Activated naive CD4-positive, alpha-beta T cell treated with anti-CD3 and anti-CD28 coated beads for 36 hours (primary cell): ENCODE data around the gene CHD3. TPM values are rescaled to one million over a fixed set of nuclear protein-coding genes. Genes with fewer than 3 reads are reported as not detected.

Experiments
- CTCF ChIA-PET: fragments of 350-600 bp; sonication (Branson Sonifier 250); formaldehyde crosslinking; loops from one replicate; lab custom pipeline; 2021; ENCODE audit warnings: antibody characterized with exemption; lab: Charles Lee
- DNase-seq: peaks from one replicate; pipeline ENCODE4 v3.0.0-alpha.2; 2020
- H3K27ac Mint-ChIP-seq: one replicate; pipeline ENCODE4 v1.8.0; 2021; ENCODE audit warnings: mild to moderate bottlenecking, mixed read lengths
- H3K27me3 Mint-ChIP-seq: one replicate; pipeline ENCODE4 v1.8.0; 2021; ENCODE audit warnings: low read depth, mixed read lengths
- H3K36me3 Mint-ChIP-seq: one replicate; pipeline ENCODE4 v1.8.0; 2021; ENCODE audit warnings: low read depth, mixed read lengths
- H3K4me1 Mint-ChIP-seq: one replicate; pipeline ENCODE4 v1.8.0; 2021; ENCODE audit warnings: low read depth, mixed read lengths
- H3K4me3 Mint-ChIP-seq: one replicate; pipeline ENCODE4 v1.8.0; 2021; ENCODE audit warnings: mild to moderate bottlenecking, moderate library complexity, mixed read lengths
- H3K9me3 Mint-ChIP-seq: one replicate; pipeline ENCODE4 v1.8.0; 2021; ENCODE audit warnings: mixed read lengths
- intact Hi-C: fragments of 100-400 bp; cut with micrococcal nuclease; formaldehyde crosslinking; loops from one replicate; pipeline ENCODE4 v1.15.1; 2023
- total RNA-seq, 2 experiments: library from RNA; stranded (reverse); gene quantifications; one replicate each; pipeline ENCODE4 v1.2.3, GENCODE V29; 2021

CHD3 gene
- 100 to 1,000 TPM; 180 to 185 TPM for total RNA-seq

DNA sequence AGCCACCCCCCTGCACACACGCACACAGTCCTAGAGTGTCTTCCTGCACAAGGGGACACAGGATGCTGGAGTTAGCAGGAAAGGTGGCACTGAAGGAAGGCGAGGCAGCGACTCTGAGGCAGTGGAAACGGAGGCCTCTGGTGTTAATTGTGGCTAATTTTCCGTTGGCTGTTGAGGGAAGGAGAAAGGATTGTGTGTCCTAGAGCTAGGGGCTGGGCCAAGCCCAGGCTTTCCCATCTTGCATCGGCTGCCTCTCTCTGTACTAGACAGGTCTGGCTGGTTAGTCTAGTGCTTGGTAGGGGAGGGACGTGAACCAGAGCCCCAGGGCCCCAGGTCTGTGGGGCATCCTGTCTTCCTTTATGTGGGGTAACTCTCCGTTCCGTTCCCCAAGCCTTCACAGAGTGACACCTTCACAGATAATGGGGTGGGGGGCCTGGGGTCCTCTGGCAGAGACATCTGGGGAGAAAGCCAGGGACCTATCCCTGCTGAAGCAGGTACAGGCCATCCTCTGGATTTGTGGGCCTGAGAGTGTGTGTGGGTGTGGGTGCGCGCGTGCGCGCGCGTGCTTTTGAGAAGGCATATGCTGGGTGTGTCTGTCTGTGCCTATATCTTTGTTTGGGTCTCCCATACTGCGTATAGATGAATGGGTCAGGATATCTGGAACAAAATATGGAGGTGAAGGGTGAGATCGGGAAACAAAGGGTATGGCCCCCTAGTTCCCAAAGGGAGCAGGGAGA lies at the start of gene CHD3:
Gene CHD3, plus strand, starts transcription at position 606 of the 737 bp plus-strand sequence. CDS start 212 bp downstream, outside the sequence.
- DNase-seq = peak; percentile 61
- Mint-ChIP-seq H3K36me3 (peaks cover 28% of the 10 kb centered on the region), H3K9me3 (no peaks in the 10 kb centered on the region), H3K27ac (no peak within 1 kb of the TSS), H3K4me3 (no peak within 1 kb of the TSS), H3K4me1 (peaks cover 5% of the 10 kb centered on the region), H3K27me3 (no peaks in the 10 kb centered on the region)
- CTCF ChIA-PET = interaction anchor here (1.2 to 1.5 kb wide), 2 partner anchors 25 to 27 kb away, joined by 4 read pairs; no protein-coding TSS in a partner anchor
- intact Hi-C loops = loop anchor here (5.0 kb wide), 1 partner anchor 299 kb away; no protein-coding TSS in a partner anchor

DNA sequence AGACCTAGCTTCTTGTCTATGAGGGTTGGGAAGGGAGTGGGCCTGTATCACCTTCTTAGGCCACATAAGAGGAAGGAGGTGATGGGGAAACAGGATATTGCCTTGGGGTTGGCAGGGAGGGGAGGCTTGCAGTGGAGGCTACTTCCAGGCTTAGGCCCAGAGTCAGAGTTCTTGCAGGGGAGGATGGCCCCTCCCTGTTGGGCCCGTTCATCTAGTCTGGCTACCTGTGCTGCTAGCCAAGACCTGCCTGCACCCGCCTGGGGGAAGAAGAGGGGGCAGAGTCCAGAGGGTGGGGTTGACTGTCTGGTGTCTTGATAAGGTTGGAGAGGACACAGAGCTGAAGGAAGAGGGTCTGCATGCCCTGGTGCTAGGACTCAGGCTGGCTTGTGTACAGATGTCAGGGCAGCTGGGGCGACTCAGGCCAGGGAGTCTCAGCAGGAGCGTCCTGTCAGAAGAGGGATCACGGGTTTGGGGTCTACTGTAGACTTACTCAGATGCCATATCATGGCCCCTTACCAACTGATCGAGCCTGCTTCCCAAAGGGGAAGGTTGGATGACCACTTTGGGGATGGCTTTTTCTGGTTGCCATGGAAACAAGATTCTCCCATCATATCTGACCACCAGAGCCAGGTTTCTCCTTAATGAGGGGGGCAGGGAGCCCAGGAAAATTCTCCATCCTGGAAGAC lies 49.3 kb upstream of the CHD3 start:
- Mint-ChIP-seq H3K9me3 (no peaks in the 10 kb centered on the region), H3K27ac (peak overlapping the region; percentile 88), H3K27me3 (no peaks in the 10 kb centered on the region), H3K4me1 (peaks cover 50% of the 10 kb centered on the region), H3K36me3 (peaks cover 3% of the 10 kb centered on the region), H3K4me3 (peak overlapping the region; percentile 59)
- CTCF ChIA-PET = interaction anchor here (0.6 to 1.3 kb wide), 3 partner anchors 16 to 95 kb away, joined by 3 to 4 read pairs (median 3); no protein-coding TSS in a partner anchor
- intact Hi-C loops = loop anchor here (10.0 kb wide), 1 partner anchor 445 kb away; the partner anchor contains the start of gene RANGRF
- peak; percentile 23 for DNase-seq

DNA sequence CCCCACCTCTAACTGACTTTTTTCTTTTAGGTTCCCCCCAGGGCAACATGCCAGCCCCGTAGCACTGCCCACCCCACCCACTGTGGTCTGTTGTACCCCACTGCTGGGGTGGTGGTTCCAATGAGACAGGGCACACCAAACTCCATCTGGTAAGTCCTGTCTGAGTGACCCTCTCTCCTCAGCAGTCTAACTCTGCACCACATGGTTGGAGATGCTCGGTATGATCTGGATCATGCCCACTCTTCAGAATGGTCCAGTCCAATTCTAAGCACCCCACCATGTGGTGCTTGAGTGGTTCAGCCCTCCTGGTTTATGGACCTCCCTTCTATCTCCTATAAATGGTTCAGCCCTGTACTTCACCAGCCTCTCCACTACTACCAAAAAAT lies 48.7 kb upstream of the CHD3 start:
- peak; percentile 48 for DNase-seq
- H3K9me3 Mint-ChIP-seq = no peaks in the 10 kb centered on the region
- peak overlapping the region; percentile 82 for H3K27ac Mint-ChIP-seq
- CTCF ChIA-PET = interaction anchor here (0.7 to 1.4 kb wide), 4 partner anchors 15 to 588 kb away, joined by 3 to 4 read pairs (median 4); partner anchors contain the start of gene CTDNEP1
- H3K4me1 Mint-ChIP-seq = peaks cover 50% of the 10 kb centered on the region
- H3K4me3 Mint-ChIP-seq = peak overlapping the region; percentile 17
- H3K36me3 Mint-ChIP-seq = peaks cover 3% of the 10 kb centered on the region
- H3K27me3 Mint-ChIP-seq = no peaks in the 10 kb centered on the region
- intact Hi-C loops = loop anchor here (5.0 to 10.0 kb wide), 9 partner anchors 223 to 603 kb away; partner anchors contain the start of genes ACAP1, CTDNEP1, EIF5A and ELP5

DNA sequence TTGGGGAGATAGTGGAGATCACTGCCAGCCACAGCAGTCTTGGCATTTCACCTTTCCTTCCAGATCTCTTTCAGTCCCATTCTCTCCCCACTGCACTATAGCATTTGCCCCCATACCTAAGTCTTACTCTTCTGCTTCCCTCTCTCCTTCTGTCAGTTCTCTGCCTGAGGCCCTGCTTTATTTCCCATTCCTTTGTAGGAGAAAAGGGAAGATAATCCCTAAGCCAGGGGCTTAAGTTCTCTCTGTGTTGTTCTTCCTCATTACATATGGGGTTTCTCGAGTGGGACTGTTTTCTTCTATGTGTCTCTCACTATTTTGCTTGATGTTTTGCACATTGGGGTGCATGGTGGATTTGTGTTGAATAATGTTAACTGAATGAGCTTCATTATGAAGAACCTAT lies 48.1 kb upstream of the CHD3 start:
- H3K27me3 Mint-ChIP-seq = no peaks in the 10 kb centered on the region
- CTCF ChIA-PET = interaction anchor here (0.7 to 1.4 kb wide), 8 partner anchors 11 to 589 kb away, joined by 3 to 6 read pairs (median 4); partner anchors contain the start of genes CTDNEP1 and NAA38
- H3K9me3 Mint-ChIP-seq = no peaks in the 10 kb centered on the region
- DNase-seq = no peak
- intact Hi-C loops = loop anchor here (5.0 to 10.0 kb wide), 8 partner anchors 223 to 603 kb away; partner anchors contain the start of genes ACAP1, CTDNEP1, EIF5A and ELP5
- peaks cover 5% of the 10 kb centered on the region for H3K36me3 Mint-ChIP-seq
- peaks cover 50% of the 10 kb centered on the region for H3K4me1 Mint-ChIP-seq
- peak overlapping the region; percentile 89 for H3K4me3 Mint-ChIP-seq
- H3K27ac Mint-ChIP-seq = peak overlapping the region; percentile 82

DNA sequence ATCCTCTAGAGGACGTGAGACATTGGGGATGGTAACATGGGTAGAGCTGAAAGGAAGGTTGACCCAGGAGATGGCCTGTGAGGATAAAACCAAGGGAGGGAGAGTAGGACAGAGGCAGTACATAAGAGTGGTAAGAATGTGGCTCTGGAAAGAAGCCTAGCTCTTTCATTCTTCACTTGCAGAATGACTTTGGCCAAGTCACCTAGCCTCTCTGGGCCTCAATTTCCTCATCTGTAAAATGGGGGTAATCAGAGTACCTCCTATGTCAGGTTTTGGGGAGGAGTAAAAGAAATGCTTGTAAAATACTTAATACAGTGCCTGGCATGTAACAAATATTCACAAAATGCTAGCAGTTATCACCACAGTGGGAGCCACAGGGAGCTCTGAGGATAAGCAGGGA lies 47.7 kb upstream of the CHD3 start:
- no peak for DNase-seq
- peaks cover 7% of the 10 kb centered on the region for H3K36me3 Mint-ChIP-seq
- H3K27ac Mint-ChIP-seq = peak overlapping the region; percentile 82
- H3K4me1 Mint-ChIP-seq = peaks cover 53% of the 10 kb centered on the region
- intact Hi-C loops = loop anchor here (5.0 to 10.0 kb wide), 8 partner anchors 224 to 604 kb away; partner anchors contain the start of genes ACAP1, CTDNEP1, EIF5A and ELP5
- no peaks in the 10 kb centered on the region for H3K9me3 Mint-ChIP-seq
- peak overlapping the region; percentile 89 for H3K4me3 Mint-ChIP-seq
- no peaks in the 10 kb centered on the region for H3K27me3 Mint-ChIP-seq
- CTCF ChIA-PET = interaction anchor here (0.8 to 1.4 kb wide), 8 partner anchors 11 to 148 kb away, joined by 3 to 6 read pairs (median 4); partner anchors contain the start of gene NAA38

DNA sequence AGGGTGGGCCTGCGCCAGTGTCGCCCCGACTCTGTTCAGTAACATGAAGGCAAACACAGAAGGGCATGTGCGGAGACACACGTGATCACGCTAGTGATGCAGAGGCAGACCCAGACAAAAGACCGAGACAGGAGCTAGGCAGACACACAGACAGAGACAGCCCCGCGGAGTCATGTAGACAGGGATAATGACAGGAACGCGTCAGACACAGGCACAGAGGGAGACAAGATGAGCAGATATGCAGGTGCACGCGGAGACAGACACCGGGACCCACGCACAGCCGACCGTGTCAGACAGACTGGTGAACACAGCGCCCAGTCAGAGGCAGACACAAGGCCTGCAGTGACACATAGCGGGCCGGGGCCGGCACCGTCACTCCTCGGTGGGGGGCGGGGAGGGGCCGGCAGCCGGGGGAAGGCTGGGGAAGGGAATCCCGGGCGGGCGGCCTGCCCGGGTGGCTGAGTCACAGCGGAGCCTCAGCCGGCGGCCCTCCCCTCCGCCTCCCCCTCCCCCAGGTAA lies 47.1 kb upstream of the CHD3 start:
- peak overlapping the region; percentile 99 for H3K27ac Mint-ChIP-seq
- H3K4me3 Mint-ChIP-seq = peak overlapping the region; percentile 89
- H3K9me3 Mint-ChIP-seq = no peaks in the 10 kb centered on the region
- peak; percentile 95 for DNase-seq
- CTCF ChIA-PET = interaction anchor here (0.8 to 2.3 kb wide), 7 partner anchors 10 to 149 kb away, joined by 3 to 9 read pairs (median 4); partner anchors contain the start of gene NAA38
- peaks cover 9% of the 10 kb centered on the region for H3K36me3 Mint-ChIP-seq
- intact Hi-C loops = loop anchor here (5.0 to 10.0 kb wide), 8 partner anchors 224 to 604 kb away; partner anchors contain the start of genes ACAP1, CTDNEP1, EIF5A and ELP5
- H3K27me3 Mint-ChIP-seq = no peaks in the 10 kb centered on the region
- peaks cover 55% of the 10 kb centered on the region for H3K4me1 Mint-ChIP-seq

DNA sequence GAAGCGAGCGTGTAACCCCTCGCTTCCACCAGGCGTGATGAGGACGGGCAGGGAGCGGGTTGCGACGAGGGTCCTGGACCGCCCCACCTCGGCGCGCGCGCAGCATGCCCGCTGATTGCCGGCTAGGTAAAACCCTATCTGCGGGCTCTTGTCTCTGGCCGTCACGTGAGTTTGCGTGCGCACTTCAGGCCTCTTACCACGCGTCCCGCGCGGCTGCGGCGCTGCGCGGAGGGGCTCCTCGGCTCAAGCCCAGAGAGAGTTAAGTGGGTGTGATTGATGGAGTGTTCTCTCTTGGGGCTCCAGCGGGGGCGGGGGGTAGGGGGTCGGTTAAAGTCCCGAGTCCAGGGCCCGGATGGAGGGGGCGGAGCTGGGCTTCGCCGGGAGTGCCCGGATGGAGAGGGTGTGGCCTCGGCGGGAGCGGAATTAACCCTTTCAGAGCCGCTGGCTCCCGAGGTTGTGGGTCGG lies 46.6 kb upstream of the CHD3 start:
- H3K27ac Mint-ChIP-seq = peak overlapping the region; percentile 99
- intact Hi-C loops = loop anchor here (1.0 to 10.0 kb wide), 17 partner anchors 9 to 605 kb away; partner anchors contain the start of genes ACAP1, ALOXE3, CTC1 and CTDNEP1
- H3K4me3 Mint-ChIP-seq = peak overlapping the region; percentile 89

DNA sequence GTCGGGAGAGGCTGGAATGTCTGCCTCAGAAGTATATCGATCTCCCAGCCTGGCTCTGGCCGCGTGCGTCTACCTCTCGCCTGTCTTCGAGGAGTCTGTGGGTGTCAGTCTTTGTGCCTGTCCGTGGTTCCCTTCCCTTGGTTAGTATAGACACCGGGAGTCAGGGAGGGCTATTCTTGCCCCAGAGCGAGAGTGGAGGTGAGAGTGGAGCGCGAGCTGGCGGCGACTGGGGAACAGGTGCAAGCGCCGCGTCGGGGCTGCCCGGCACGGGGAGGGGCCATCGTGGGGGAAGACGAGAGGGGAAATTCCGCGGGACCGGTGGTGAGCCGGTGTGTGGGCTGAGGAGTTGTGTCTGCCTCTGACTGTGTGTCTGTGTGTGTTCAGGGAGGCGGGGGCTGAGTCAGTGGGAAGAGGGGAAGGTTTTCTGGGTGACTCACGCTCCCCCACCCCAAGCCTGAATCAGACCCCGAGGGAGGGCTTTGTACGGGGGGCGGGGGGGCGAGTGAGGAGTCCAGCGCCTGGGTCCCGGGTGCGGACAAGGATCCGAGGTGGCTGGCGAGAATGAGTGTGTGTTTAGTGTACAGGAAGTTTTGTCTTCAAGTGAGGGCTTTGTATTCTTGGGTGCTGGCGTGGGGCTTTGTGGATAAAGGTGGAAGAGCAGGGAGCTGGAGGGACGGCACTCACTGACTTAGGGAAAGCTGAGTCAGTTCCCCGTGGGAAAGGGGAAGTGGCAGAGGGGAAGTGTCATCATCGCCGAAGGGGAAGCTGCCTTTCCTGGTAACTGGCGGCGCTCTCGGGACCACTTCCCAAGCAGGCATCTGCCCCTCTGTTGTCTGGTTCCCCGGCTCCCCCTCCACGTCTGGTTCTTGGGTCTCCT lies 46.0 kb upstream of the CHD3 start:
- Mint-ChIP-seq H3K36me3 (peaks cover 12% of the 10 kb centered on the region), H3K27ac (peak overlapping the region; percentile 99), H3K9me3 (no peaks in the 10 kb centered on the region), H3K27me3 (no peaks in the 10 kb centered on the region), H3K4me3 (peak overlapping the region; percentile 89), H3K4me1 (peaks cover 53% of the 10 kb centered on the region)
- intact Hi-C loops = loop anchor here (1.0 to 10.0 kb wide), 17 partner anchors 9 to 605 kb away; partner anchors contain the start of genes ACAP1, ALOXE3, CTC1 and CTDNEP1
- DNase-seq = peak; percentile 96
- CTCF ChIA-PET = interaction anchor here (0.8 to 2.3 kb wide), 4 partner anchors 8 to 148 kb away, joined by 3 to 9 read pairs (median 3); no protein-coding TSS in a partner anchor

More for the DNA sequence above, 46.6 kb upstream of the CHD3 start:
- CTCF ChIA-PET = interaction anchor here (0.8 to 2.3 kb wide), 4 partner anchors 9 to 148 kb away, joined by 3 to 9 read pairs (median 4); no protein-coding TSS in a partner anchor
- peak; percentile 84 for DNase-seq
- Mint-ChIP-seq H3K9me3 (no peaks in the 10 kb centered on the region), H3K36me3 (peaks cover 11% of the 10 kb centered on the region), H3K4me1 (peaks cover 55% of the 10 kb centered on the region), H3K27me3 (no peaks in the 10 kb centered on the region)

DNA sequence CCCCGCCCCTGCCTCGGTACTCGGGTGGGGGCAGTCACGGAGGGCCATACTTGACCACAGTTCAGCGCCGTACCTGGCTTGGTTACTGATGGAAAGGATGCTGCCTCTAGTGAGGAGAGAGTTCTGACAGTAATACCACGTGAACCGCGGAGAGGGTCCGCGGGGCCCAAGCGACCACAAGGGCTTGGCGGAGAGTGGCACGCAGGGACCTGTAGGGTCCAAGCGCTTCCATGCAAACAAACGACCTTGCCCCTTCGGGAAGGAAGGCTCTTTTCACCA lies 45.4 kb upstream of the CHD3 start:
- intact Hi-C loops = loop anchor here (2.0 to 10.0 kb wide), 14 partner anchors 156 to 606 kb away; partner anchors contain the start of genes ACAP1, ALOXE3, CTC1 and CTDNEP1

DNA sequence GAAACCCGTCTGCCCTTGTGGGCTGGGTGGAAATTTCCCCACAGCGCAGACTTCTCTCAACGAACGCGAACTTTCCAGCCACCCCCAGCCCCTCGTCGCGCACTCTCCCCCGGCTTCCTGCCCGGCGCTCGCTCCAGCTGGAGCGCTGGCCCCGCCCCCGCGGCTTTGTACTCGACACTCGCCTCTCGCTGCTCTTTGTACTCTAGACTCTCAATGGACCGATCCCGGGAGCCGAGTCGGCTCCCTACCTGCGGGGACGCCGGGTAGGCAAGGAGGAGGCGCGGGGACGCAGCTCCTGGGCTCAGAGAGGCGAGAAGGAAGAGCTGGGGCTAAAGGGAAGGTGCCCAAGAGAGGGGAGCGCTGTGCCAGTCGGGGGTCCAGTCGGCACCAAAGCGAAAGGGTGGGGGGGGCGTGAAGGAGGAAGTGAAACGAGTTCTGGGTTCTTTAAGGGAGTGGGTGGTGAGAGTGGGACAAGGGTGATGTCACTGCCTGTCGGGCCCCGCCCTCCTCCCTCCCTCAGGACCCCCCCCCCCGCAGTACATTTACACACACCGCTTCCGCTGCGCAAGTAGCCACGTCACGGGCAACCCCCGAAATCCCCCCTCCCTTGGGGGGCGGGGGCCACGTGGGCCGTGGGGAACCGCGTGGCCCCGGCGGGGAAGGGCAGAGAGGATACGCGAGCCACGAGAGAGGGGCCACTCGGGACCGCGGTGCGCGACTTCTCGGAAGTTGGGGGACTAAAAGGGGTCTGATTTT lies 44.9 kb upstream of the CHD3 start:
- peak; percentile 87 for DNase-seq
- Mint-ChIP-seq H3K27me3 (no peaks in the 10 kb centered on the region), H3K36me3 (peaks cover 13% of the 10 kb centered on the region), H3K9me3 (no peaks in the 10 kb centered on the region), H3K4me3 (peak overlapping the region; percentile 89), H3K4me1 (peaks cover 52% of the 10 kb centered on the region), H3K27ac (peak overlapping the region; percentile 99)
- intact Hi-C loops = loop anchor here (1.0 to 10.0 kb wide), 17 partner anchors 8 to 606 kb away; partner anchors contain the start of genes ACAP1, ALOXE3, CTC1 and CTDNEP1
- CTCF ChIA-PET = interaction anchor here (0.7 to 2.3 kb wide), 2 partner anchors 7 to 9 kb away, joined by 3 to 9 read pairs; no protein-coding TSS in a partner anchor

More for the DNA sequence above, 45.4 kb upstream of the CHD3 start:
- H3K4me3 Mint-ChIP-seq = peak overlapping the region; percentile 89
- H3K27me3 Mint-ChIP-seq = no peaks in the 10 kb centered on the region
- peak overlapping the region; percentile 99 for H3K27ac Mint-ChIP-seq
- CTCF ChIA-PET = interaction anchor here (0.8 to 2.3 kb wide), 2 partner anchors 8 to 81 kb away, joined by 3 to 9 read pairs; no protein-coding TSS in a partner anchor
- H3K9me3 Mint-ChIP-seq = no peaks in the 10 kb centered on the region
- DNase-seq = no peak
- H3K36me3 Mint-ChIP-seq = peaks cover 13% of the 10 kb centered on the region
- peaks cover 53% of the 10 kb centered on the region for H3K4me1 Mint-ChIP-seq
